ENCODE measurements around the gene TP53AIP1. TPM values are rescaled to one million over a fixed set of nuclear protein-coding genes. Genes with fewer than 3 reads are reported as not detected.
"Not testable (repeated sequence)": the region's sequence is repeated elsewhere in the genome, so short reads cannot be mapped to it uniquely, and the experiment has no call there.

Gene TP53AIP1
- total and polyA plus RNA-seq, 5 experiments from 2014 or later, result not detected

- ATAC-seq (no peak), DNase-seq (no peak)
- Mint-ChIP-seq H3K4me1 (peaks cover 6 to 14% (median 11%) of the 10 kb centered on the region in 4 donors), H3K27ac (peak overlapping the region in 1 of 10 donors; percentile 72), H3K4me3 (peak overlapping the region in 1 of 10 donors; percentile 17), H3K36me3 (no peaks in the 10 kb centered on the region), H3K27me3 (peaks cover 0 to 12% (median 2%) of the 10 kb centered on the region in 5 donors), H3K9me3 (peaks cover 0 to 2% (median 0%) of the 10 kb centered on the region in 9 donors)
- POLR2A ChIA-PET, result no interaction called here
These were observed 13.2 kb downstream of the TP53AIP1 start for GRCh38 chr11:128929468-128929867.

DNA sequence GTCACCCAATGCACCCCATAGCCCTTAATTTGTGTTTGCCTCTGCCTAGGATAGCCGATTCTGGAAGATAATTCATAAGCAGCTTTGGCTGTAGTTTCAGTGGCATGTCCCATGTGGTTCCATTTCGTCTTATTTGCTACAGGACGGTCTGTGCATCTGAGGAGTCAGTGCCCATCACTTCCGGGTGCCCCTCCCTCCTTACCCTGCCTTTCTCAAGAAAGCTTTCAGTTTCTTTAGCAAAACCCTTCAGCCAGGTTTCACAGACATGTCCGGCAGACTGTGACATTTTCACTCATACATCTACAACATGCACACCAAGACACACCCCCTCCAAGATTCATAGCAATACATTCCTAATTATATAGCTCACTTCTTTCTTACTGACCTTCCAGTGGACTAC is 14.3 kb downstream of the TP53AIP1 start:
- Mint-ChIP-seq H3K36me3 (no peaks in the 10 kb centered on the region), H3K4me3 (peak overlapping the region in 9 of 10 donors; percentile 12 to 63 (median 35)), H3K4me1 (peaks cover 6 to 14% (median 11%) of the 10 kb centered on the region in 4 donors), H3K27me3 (peaks cover 0 to 5% (median 3%) of the 10 kb centered on the region in 5 donors), H3K9me3 (no peaks in the 10 kb centered on the region), H3K27ac (peak overlapping the region in 3 of 10 donors; percentile 9 to 44 (median 36))
- DNase-seq (peak in 3 of 10 donors; percentile 3 to 13 (median 4)), ATAC-seq (peak in 1 of 2 donors; percentile 40)
- POLR2A ChIA-PET, result no interaction called here

DNA sequence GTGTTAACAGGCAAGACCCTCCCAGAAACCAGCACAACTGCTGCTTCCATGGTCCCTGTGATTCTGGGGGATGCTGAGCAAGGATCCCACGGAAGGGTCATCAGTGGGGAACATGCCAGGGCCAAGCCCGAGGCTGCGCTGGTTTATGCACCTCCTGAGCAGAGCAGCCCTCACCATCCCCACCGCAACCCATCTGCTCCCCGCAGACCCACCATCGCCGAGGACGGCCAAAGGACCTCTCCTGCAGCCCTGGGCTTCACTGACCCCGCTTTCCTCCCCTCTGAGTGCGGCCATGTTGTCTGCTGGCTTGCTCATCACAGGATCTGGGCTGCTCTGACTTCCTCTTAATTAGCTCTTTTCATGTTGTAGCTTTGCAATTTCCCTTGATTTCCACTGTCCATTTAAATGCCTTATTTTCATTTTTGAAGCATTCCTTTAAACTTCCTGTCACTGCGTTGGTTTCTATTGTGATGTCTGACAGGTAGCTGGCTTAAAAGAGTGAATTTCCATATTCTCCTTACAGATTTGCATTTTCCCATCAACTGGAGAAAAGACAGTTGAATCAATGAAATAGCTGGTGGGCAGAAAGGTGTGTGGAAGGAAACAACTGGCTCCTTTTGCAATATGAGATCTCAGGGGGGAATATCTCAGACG is 14.9 kb downstream of the TP53AIP1 start:
- Mint-ChIP-seq H3K27ac (peak overlapping the region in 2 of 10 donors; percentile 9 to 36), H3K9me3 (no peaks in the 10 kb centered on the region), H3K4me1 (peaks cover 6 to 14% (median 11%) of the 10 kb centered on the region in 4 donors), H3K27me3 (peaks cover 0 to 5% (median 3%) of the 10 kb centered on the region in 5 donors), H3K36me3 (no peaks in the 10 kb centered on the region), H3K4me3 (peak overlapping the region in 6 of 10 donors; percentile 12 to 46 (median 34))
- no peak for ATAC-seq
- POLR2A ChIA-PET, result no interaction called here
- DNase-seq, result no peak

DNA sequence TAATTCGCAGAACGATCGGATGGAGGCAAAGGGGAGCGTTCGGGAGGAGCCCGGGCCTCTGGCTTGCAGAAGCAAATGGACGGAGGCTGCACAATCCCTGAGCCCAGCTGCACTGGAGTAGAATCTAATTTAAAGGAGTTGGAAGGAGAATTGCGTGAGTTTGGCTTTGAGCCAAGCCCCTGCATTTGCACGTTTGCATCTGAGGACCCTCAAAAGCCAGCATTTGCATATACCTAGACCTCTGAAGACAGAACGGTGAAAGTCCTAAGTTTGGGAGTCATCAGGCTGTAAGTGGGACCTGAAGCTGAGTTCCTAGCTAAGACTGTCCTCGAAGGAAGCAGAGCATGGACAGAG is 15.6 kb downstream of the TP53AIP1 start:
- POLR2A ChIA-PET, result no interaction called here
- H3K36me3 Mint-ChIP-seq, result no peaks in the 10 kb centered on the region
- ATAC-seq (no peak), DNase-seq (no peak)
- H3K27me3 Mint-ChIP-seq, result peaks cover 0 to 5% (median 3%) of the 10 kb centered on the region in 5 donors
- H3K4me1 Mint-ChIP-seq, result peaks cover 6 to 14% (median 11%) of the 10 kb centered on the region in 4 donors
- no peaks in the 10 kb centered on the region for H3K9me3 Mint-ChIP-seq
- no peak overlapping the region for H3K4me3 Mint-ChIP-seq
- H3K27ac Mint-ChIP-seq, result no peak overlapping the region

DNA sequence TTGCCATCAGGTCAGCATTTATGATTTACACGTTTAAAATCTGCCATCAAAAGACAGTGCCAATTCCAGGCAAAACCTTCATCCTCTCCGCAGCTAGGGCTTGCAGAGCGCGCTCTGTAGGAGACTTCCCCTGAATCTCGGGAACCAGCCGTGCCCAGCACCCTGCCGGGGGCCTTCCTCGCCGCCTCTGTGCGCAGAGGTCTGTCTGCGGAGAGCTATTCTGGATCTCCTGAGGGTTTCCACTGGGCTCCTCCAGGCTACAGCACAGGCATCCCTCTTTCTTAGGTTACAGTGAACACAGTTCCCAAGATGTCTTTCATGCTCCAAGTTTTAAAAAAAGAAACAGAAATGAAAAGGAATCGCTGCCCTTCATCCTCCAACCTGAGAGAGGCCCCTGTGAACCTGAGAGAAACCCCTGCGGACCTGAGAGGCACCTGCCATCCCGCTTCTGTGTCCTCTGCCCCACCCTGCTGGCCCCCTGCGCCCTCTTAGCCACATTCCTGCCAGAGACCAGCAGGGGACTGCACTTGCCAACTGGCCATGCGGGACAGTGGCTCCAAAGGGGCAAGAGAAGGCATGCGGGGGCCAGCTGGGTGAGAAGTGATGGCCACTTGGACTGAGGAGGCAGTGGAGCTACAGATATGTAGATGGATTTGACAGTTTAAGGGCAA is 16.1 kb downstream of the TP53AIP1 start:
- Mint-ChIP-seq H3K36me3 (no peaks in the 10 kb centered on the region), H3K27me3 (peaks cover 0 to 6% (median 3%) of the 10 kb centered on the region in 5 donors), H3K4me1 (peaks cover 6 to 14% (median 11%) of the 10 kb centered on the region in 4 donors), H3K9me3 (no peaks in the 10 kb centered on the region), H3K27ac (no peak overlapping the region), H3K4me3 (no peak overlapping the region)
- POLR2A ChIA-PET, result no interaction called here
- ATAC-seq (no peak), DNase-seq (no peak)

DNA sequence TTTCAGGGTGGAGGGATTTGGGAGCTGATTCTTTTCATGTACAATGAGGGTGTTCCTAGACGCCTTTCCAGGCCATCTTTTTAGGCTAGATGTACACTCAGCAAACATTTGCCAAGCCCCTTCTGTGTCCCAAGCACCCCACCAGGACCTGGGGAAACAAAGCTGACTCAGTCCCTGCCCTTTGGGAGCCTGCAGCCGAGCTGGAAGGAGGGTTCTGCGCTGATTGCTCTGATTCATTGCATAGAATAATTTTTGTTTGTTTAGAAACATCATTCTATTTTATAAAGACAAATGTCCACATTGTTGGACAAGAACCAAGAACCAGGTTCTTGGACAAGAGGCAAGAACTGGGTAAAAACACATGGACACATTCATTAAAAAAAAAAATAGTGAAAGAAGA is 16.7 kb downstream of the TP53AIP1 start:
- no peak overlapping the region for H3K27ac Mint-ChIP-seq
- H3K27me3 Mint-ChIP-seq, result peaks cover 0 to 10% (median 3%) of the 10 kb centered on the region in 5 donors
- POLR2A ChIA-PET, result no interaction called here

GRCh38 chr11:128925250-128925600 is 17.4 kb downstream of the TP53AIP1 start:
- H3K27ac Mint-ChIP-seq, result no peak overlapping the region
- H3K9me3 Mint-ChIP-seq, result no peaks in the 10 kb centered on the region
- H3K4me3 Mint-ChIP-seq, result no peak overlapping the region
- POLR2A ChIA-PET, result no interaction called here
- ATAC-seq (no peak), DNase-seq (no peak)
- peaks cover 6 to 14% (median 11%) of the 10 kb centered on the region in 4 donors for H3K4me1 Mint-ChIP-seq
- H3K36me3 Mint-ChIP-seq, result no peaks in the 10 kb centered on the region
- peaks cover 0 to 10% (median 3%) of the 10 kb centered on the region in 5 donors for H3K27me3 Mint-ChIP-seq

More for the DNA sequence above, 16.7 kb downstream of the TP53AIP1 start:
- H3K9me3 Mint-ChIP-seq, result no peaks in the 10 kb centered on the region
- H3K4me3 Mint-ChIP-seq, result no peak overlapping the region
- no peak for DNase-seq
- no peaks in the 10 kb centered on the region for H3K36me3 Mint-ChIP-seq
- ATAC-seq, result no peak
- H3K4me1 Mint-ChIP-seq, result peaks cover 6 to 14% (median 11%) of the 10 kb centered on the region in 4 donors

DNA sequence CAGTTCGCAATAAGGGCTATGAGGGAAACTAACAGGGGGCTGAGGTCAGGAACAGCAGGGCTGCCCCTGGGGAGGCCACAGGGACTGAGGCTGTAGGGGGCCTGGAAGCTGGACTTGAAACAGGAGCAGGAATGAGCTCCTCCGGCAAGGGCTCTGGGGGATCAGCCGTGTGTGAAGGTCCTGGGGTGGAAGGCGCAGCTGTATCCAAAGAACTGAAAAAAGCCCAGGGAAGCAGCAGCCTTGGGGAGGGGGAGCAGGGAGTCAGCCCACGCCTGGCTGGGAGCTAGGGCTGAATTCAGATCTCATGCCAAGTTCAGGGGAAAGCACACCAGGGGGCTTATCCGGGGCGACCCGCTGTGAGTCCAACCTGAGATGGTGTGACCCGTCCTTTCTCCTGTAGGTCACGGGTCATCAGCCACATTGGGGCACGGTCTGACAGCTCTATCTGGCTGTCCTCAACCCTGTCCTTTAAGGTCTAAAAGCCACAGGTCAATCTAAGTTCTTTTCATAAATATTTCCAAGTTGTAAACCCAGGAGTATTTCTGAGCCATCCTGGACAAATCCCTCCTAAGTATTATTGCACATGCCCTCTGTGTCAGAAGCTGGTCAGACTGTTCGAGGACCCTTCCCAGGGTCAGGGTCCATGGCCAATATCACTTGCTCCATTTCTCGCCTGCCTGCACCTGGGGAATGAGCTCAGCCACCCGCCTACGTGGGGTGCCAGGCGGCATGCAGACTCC is 18.0 kb downstream of the TP53AIP1 start:
- POLR2A ChIA-PET, result no interaction called here
- no peak overlapping the region for H3K27ac Mint-ChIP-seq

DNA sequence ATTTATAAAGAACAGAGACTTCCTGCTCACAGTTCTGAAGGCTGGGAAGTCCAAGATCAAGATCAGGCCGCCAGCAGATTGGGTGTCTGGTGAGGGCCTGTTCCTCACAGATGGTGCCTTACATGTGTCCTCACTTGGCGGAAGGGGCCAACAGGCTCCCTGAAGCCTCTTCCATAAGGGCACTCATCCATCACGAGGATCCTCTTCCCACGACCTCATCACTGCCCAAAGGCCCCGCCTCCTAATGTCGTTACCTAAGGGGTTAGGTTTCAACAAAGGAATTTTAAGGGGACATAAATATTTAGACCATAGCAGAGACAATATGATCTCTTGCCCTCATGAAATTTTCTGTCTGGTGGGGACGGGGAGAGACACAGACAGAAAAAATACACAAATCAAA is 18.6 kb downstream of the TP53AIP1 start:
- no peak for DNase-seq
- no peaks in the 10 kb centered on the region for H3K9me3 Mint-ChIP-seq
- peaks cover 0 to 13% (median 3%) of the 10 kb centered on the region in 5 donors for H3K27me3 Mint-ChIP-seq
- peak overlapping the region in 1 of 10 donors; percentile 43 for H3K27ac Mint-ChIP-seq
- H3K4me3 Mint-ChIP-seq, result no peak overlapping the region
- no peaks in the 10 kb centered on the region for H3K36me3 Mint-ChIP-seq
- no peak for ATAC-seq
- peaks cover 7 to 14% (median 10%) of the 10 kb centered on the region in 4 donors for H3K4me1 Mint-ChIP-seq
- POLR2A ChIA-PET, result no interaction called here

More for the DNA sequence above, 18.0 kb downstream of the TP53AIP1 start:
- Mint-ChIP-seq H3K4me3 (no peak overlapping the region), H3K4me1 (peaks cover 6 to 14% (median 11%) of the 10 kb centered on the region in 4 donors), H3K9me3 (no peaks in the 10 kb centered on the region), H3K36me3 (no peaks in the 10 kb centered on the region), H3K27me3 (peaks cover 0 to 10% (median 3%) of the 10 kb centered on the region in 5 donors)
- DNase-seq (no peak), ATAC-seq (no peak)

DNA sequence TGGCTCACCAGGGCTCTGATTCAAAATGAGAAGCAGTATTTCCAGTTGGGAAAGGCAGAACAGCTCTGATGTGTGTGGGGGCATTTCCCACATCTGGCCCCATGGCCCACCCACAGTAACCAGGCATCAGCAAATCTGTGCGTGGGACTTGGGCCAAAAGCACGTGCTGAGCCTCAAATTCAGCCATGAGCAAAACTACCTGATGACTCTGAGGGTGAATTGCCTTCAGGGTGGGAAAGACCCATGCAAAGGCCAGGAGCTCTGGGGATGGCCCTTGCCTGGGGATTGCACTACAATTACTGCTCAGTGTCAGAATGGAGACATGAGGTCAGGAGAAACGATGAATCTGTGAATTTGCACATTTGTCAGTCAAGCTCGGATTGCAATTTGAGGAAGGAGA is 20.9 kb downstream of the TP53AIP1 start:
- peaks cover 4 to 18% (median 8%) of the 10 kb centered on the region in 5 donors for H3K27me3 Mint-ChIP-seq
- no peaks in the 10 kb centered on the region for H3K36me3 Mint-ChIP-seq
- H3K4me3 Mint-ChIP-seq, result no peak overlapping the region
- H3K4me1 Mint-ChIP-seq, result peaks cover 0 to 4% (median 1%) of the 10 kb centered on the region in 4 donors
- DNase-seq (no peak), ATAC-seq (no peak)
- H3K9me3 Mint-ChIP-seq, result no peaks in the 10 kb centered on the region
- POLR2A ChIA-PET, result no interaction called here
- no peak overlapping the region for H3K27ac Mint-ChIP-seq

- Mint-ChIP-seq H3K27ac (no peak overlapping the region), H3K9me3 (peaks cover 0 to 6% (median 0%) of the 10 kb centered on the region in 9 donors), H3K4me1 (peaks cover 0 to 4% (median 1%) of the 10 kb centered on the region in 4 donors), H3K27me3 (peaks cover 7 to 23% (median 17%) of the 10 kb centered on the region in 5 donors), H3K4me3 (no peak overlapping the region), H3K36me3 (no peaks in the 10 kb centered on the region)
- DNase-seq (no peak), ATAC-seq (no peak)
- POLR2A ChIA-PET, result no interaction called here
These were observed 22.0 kb downstream of the TP53AIP1 start for GRCh38 chr11:128920666-128921065.

DNA sequence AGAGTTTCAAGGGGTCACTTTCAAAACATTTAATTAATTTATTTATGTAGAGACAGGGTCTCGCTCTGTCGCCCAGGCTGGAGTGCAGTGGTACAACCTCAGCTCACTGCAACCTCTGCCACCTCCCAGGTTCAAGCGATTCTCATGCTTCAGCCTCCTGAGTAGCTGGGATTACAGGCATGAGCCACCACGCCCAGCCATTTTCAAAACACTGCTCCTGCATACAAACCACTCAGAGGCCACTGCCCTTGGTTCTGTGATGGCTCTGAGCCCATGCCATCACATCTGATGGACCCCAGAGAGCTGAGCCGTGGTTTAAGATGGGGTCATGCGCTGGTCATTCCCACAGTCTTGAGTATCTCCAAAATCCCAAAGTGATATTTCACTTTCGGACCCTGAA is 23.0 kb downstream of the TP53AIP1 start:
- POLR2A ChIA-PET, result interaction anchor here (1.2 kb wide), 1 partner anchor 35 kb away, joined by 5 read pairs; no protein-coding TSS in a partner anchor
- H3K27me3 Mint-ChIP-seq, result peaks cover 11 to 28% (median 18%) of the 10 kb centered on the region in 5 donors
- not testable (repeated sequence) for ATAC-seq, H3K27ac Mint-ChIP-seq, DNase-seq, H3K9me3 Mint-ChIP-seq, H3K4me1 Mint-ChIP-seq, H3K36me3 Mint-ChIP-seq, H3K4me3 Mint-ChIP-seq
